OCI-LY1 (cell line): ENCODE data around the gene PTPRG.

Experiments used
- H2AFZ ChIP-seq: fragments of 200-600 bp; sonication (generic), shearing (Covaris generic); 2 replicates; pipeline ENCODE4 v1.6.0; 2014; ENCODE audit warnings: antibody characterized with exemption, mild to moderate bottlenecking, low read length
- H3F3A ChIP-seq: fragments of 200-600 bp; sonication (generic), shearing (Covaris generic); 2 replicates; pipeline ENCODE4 v1.6.0; 2014; ENCODE audit warnings: mild to moderate bottlenecking, antibody characterized with exemption, low read length, moderate library complexity; ENCODE audit not compliant: insufficient read depth
- H3K27ac ChIP-seq: fragments of 200-600 bp; sonication (generic); 2 replicates; pipeline ENCODE4 v1.5.1; 2014; ENCODE audit warnings: low read length, mixed run types, mild to moderate bottlenecking, low read depth; ENCODE audit not compliant: poor library complexity, severe bottlenecking
- H3K27me3 ChIP-seq: fragments of 200-600 bp; sonication (generic); 2 replicates; pipeline ENCODE4 v1.6.0; 2014; ENCODE audit warnings: antibody characterized with exemption, mild to moderate bottlenecking, low read length, moderate library complexity; ENCODE audit not compliant: insufficient read depth
- H3K36me3 ChIP-seq: fragments of 200-600 bp; sonication (generic); 2 replicates; pipeline ENCODE4 v1.6.1; 2014; ENCODE audit warnings: mild to moderate bottlenecking, antibody characterized with exemption, low read length, moderate library complexity, mixed read lengths; ENCODE audit not compliant: insufficient read depth
- H3K4me1 ChIP-seq: fragments of 200-600 bp; sonication (generic); 2 replicates; pipeline ENCODE4 v1.5.1; 2014; ENCODE audit warnings: mild to moderate bottlenecking, low read length, moderate library complexity; ENCODE audit not compliant: insufficient read depth, severe bottlenecking
- H3K4me2 ChIP-seq: fragments of 200-600 bp; sonication (generic), shearing (Covaris generic); 2 replicates; pipeline ENCODE4 v1.6.1; 2014; ENCODE audit warnings: low read length
- H3K4me3 ChIP-seq: fragments of 200-600 bp; sonication (generic); 2 replicates; pipeline ENCODE4 v1.5.1; 2014; ENCODE audit warnings: low read length, low read depth, mild to moderate bottlenecking, mixed read lengths; ENCODE audit not compliant: poor library complexity, severe bottlenecking
- H3K79me2 ChIP-seq: fragments of 200-600 bp; shearing (Covaris generic); 2 replicates; pipeline ENCODE4 v1.6.1; 2016; ENCODE audit warnings: mixed run types, low read length, mixed read lengths; ENCODE audit not compliant: insufficient read depth
- H3K9ac ChIP-seq: fragments of 200-600 bp; sonication (generic), shearing (Covaris generic); 2 replicates; pipeline ENCODE4 v1.6.1; 2014; ENCODE audit warnings: mild to moderate bottlenecking, low read length, mixed read lengths
- H3K9me2 ChIP-seq: fragments of 200-600 bp; sonication (generic), shearing (Covaris generic); 2 replicates; pipeline ENCODE4 v1.6.1; 2014; ENCODE audit warnings: low read depth, mild to moderate bottlenecking, low read length, mixed read lengths
- H3K9me3 ChIP-seq: fragments of 200-600 bp; shearing (Covaris generic); 2 replicates; pipeline ENCODE4 v1.6.1; 2014; ENCODE audit warnings: low read length, mixed read lengths
- H4K20me1 ChIP-seq: fragments of 200-600 bp; sonication (generic), shearing (Covaris generic); 2 replicates; pipeline ENCODE4 v1.6.0; 2016; ENCODE audit warnings: mild to moderate bottlenecking, low read length; ENCODE audit not compliant: insufficient read depth
- CTCF ChIP-seq: fragments of 200-600 bp; sonication (generic), shearing (Covaris generic); IDR thresholded peaks from 2 replicates; pipeline ENCODE4 v1.5.1; 2017; ENCODE audit warnings: mild to moderate bottlenecking, antibody characterized with exemption, low read length, moderate library complexity, mixed read lengths
- EZH2 ChIP-seq: fragments of 200-600 bp; sonication (generic), shearing (Covaris generic); IDR thresholded peaks from 2 replicates; pipeline ENCODE4 v1.8.0; 2017; ENCODE audit warnings: borderline replicate concordance, mixed run types, mild to moderate bottlenecking, antibody characterized with exemption, low read length, moderate library complexity, mixed read lengths

The PTPRG gene

GRCh38 chr3:61915296-61915695 lies 353.9 kb downstream of the PTPRG start:
- no peak for TF ChIP-seq CTCF
- no peak for TF ChIP-seq EZH2
- no peak overlapping the region for H2AFZ ChIP-seq

GRCh38 chr3:61919371-61919770 lies 358.0 kb downstream of the PTPRG start:
- Histone ChIP-seq H3K9me2 (no peaks in the 10 kb centered on the region), H3K4me3 (no peak overlapping the region), H3K79me2 (no peaks in the 10 kb centered on the region), H3K9me3 (no peaks in the 10 kb centered on the region), H3K27ac (no peak overlapping the region), H3K9ac (no peak overlapping the region), H2AFZ (no peak overlapping the region), H3F3A (no peaks in the 10 kb centered on the region), H3K36me3 (no peaks in the 10 kb centered on the region), H3K4me2 (no peak overlapping the region), H3K4me1 (no peaks in the 10 kb centered on the region), H3K27me3 (no peaks in the 10 kb centered on the region), H4K20me1 (no peaks in the 10 kb centered on the region)
- TF ChIP-seq CTCF (no peak), EZH2 (no peak)

More at GRCh38 chr3:61915296-61915695, 353.9 kb downstream of the PTPRG start:
- no peak overlapping the region for H3K9ac ChIP-seq
- H3K4me1 ChIP-seq = no peaks in the 10 kb centered on the region
- no peak overlapping the region for H3K27ac ChIP-seq
- H3K4me3 ChIP-seq = no peak overlapping the region
- no peaks in the 10 kb centered on the region for H3K27me3 ChIP-seq
- H3K9me3 ChIP-seq = no peaks in the 10 kb centered on the region
- H4K20me1 ChIP-seq = no peaks in the 10 kb centered on the region
- H3K4me2 ChIP-seq = no peak overlapping the region
- H3K79me2 ChIP-seq = no peaks in the 10 kb centered on the region
- H3K9me2 ChIP-seq = no peaks in the 10 kb centered on the region
- no peaks in the 10 kb centered on the region for H3K36me3 ChIP-seq
- H3F3A ChIP-seq = no peaks in the 10 kb centered on the region

- Histone ChIP-seq H3K79me2 (no peaks in the 10 kb centered on the region), H4K20me1 (no peaks in the 10 kb centered on the region), H2AFZ (no peak overlapping the region), H3K4me1 (no peaks in the 10 kb centered on the region), H3F3A (no peaks in the 10 kb centered on the region), H3K4me2 (no peak overlapping the region), H3K9ac (no peak overlapping the region), H3K36me3 (no peaks in the 10 kb centered on the region), H3K27me3 (no peaks in the 10 kb centered on the region), H3K27ac (no peak overlapping the region), H3K9me3 (no peaks in the 10 kb centered on the region), H3K4me3 (no peak overlapping the region), H3K9me2 (no peaks in the 10 kb centered on the region)
- TF ChIP-seq CTCF (no peak), EZH2 (no peak)
Measured at GRCh38 chr3:61922118-61922517, 360.7 kb downstream of the PTPRG start.
